HL-60/S4 treated with phorbol 12-myristate 13-acetate at 8.2 ng/mL for 4 days and 3 days (cell line): ENCODE data around the gene ARHGAP10.

Experiments
- in situ Hi-C: fragments of 300-500 bp; cut with MboI; formaldehyde crosslinking; loops from 2 replicates; pipeline ENCODE4 v1.15.0; 2022; ENCODE audit warnings: low sequenced_read_pairs

The ARHGAP10 gene

DNA sequence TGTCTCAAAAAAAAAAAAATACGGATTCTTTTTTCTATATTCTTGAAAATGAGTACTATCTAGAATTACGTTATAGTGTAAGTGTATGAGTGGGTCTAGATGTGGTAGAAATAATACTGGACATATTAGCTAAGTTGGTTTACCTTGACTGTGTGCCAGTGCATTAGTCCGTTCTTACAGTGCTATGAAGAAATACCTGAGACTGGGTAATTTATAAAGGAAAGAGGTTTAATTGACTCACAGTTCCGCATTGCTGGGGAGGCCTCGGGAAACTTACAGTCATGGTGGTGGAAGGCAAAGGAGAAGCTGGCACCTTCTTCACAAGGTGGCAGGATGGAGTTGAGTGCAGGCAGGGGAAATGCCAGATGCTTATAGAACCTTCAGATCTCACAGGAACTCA lies 92.4 kb downstream of the ARHGAP10 start:
- in situ Hi-C loops = no loop called here

GRCh38 chr4:147824884-147825283 lies 93.0 kb downstream of the ARHGAP10 start:
- in situ Hi-C loops = no loop called here

- in situ Hi-C loops = no loop called here
Measured at GRCh38 chr4:147825451-147826287, 93.8 kb downstream of the ARHGAP10 start.

- in situ Hi-C loops = no loop called here
Measured at GRCh38 chr4:147826288-147826646, 94.4 kb downstream of the ARHGAP10 start.

GRCh38 chr4:147828331-147828905 lies 96.5 kb downstream of the ARHGAP10 start:
- in situ Hi-C loops = no loop called here

- in situ Hi-C loops = no loop called here
Measured at GRCh38 chr4:147829401-147830101, 97.7 kb downstream of the ARHGAP10 start.

- in situ Hi-C loops = no loop called here
Measured at GRCh38 chr4:147830102-147830463, 98.2 kb downstream of the ARHGAP10 start.

DNA sequence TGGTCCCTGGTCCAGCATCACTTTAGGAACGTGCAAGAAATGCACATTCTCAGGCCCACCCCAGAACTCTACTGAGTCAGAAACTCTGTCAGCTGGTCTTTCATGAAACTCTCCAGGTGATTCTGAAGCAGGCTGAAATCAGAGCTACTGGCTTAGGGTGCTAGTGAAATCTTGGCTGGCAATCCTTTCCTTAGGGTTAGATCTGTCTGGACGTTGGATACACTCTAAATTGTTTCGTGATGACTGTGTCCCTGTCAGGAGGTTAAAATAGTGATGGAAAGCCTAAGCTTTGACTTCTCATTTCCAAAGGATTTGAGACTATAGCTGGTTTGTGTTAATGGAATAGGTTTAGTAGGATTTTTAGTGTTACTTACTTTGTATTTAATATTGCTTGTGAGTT lies 99.1 kb downstream of the ARHGAP10 start:
- in situ Hi-C loops = no loop called here

GRCh38 chr4:147831551-147832171 lies 99.8 kb downstream of the ARHGAP10 start:
- in situ Hi-C loops = no loop called here

DNA sequence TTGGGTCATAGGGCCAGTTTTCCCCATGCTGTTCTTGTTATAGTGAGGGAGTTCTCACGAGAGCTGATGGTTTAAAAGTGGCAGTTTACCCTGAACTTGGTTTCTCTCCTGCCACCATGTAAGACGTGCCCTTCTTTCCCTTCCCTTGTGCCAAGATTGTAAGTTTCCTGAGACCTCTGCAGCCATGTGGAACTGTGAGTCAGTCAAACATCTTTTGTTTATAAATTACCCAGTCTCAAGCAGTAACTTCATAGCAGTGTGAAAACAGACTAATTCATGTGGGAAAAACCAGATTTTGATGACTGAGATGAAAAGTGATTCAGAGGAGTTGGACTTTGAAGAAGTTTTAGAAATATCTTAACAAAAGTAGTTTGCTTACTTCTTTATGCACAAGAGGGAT lies 101.4 kb downstream of the ARHGAP10 start:
- in situ Hi-C loops = no loop called here

GRCh38 chr4:147833741-147834140 lies 101.9 kb downstream of the ARHGAP10 start:
- in situ Hi-C loops = no loop called here

DNA sequence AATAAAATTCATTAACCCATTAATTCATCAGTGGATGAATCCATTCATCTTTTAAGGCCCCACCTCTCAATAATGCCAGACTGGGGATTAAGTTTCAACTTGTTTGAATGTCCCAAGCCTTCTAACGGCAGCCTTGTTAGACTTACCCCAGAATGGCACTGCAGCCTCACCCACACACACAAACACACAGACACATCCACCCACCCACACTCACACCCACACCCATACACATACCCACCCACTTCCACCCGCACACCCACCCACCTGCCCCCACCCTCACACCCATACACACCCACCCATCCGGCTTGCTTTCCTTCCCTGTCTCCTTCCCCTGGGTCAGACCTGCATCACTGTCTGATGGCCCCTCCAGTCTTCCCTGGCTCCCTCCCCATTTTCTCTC lies 102.6 kb downstream of the ARHGAP10 start:
- in situ Hi-C loops = no loop called here

DNA sequence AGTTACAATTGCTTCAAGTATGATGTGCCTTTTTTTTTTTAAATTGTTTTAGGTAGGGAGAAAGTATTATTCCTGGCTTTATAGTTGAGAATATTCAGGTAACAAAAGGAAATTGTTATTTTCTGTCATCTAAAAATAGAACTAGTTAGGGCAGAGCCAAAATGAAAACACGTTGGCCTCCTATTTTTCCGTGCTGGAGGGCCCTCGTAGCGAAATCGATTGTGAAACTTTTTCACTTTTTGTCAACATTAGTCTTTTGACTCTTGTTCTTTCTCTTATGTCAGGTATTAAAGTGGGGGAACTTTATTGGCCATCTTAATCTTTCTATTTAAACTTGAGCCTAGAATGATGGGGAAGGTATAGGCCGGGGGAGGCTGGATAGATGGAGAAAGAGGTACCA lies 104.9 kb downstream of the ARHGAP10 start:
- in situ Hi-C loops = no loop called here

DNA sequence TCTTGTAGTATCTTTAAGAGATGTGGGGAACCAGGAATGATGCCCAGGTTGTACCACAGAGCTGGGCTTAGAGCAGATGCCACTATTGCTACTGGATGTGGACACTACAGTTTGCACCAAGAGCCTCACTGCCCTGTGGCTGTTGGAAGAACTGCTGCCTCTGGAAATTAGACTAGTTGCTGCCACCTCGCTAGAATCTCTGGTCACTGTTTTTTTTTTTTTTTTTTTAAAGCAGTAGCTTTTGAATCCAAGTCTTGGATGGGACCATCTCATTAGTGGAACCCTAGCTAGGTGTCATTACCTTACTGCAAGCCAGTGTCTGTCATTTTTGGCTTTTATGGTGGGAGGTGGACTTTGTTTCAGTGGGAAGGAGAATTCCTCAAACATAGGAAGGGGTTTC lies 105.5 kb downstream of the ARHGAP10 start:
- in situ Hi-C loops = no loop called here

GRCh38 chr4:147837854-147838253 lies 106.0 kb downstream of the ARHGAP10 start:
- in situ Hi-C loops = no loop called here

- in situ Hi-C loops = no loop called here
Measured at GRCh38 chr4:147839200-147839599, 107.3 kb downstream of the ARHGAP10 start.

GRCh38 chr4:147839663-147840062 lies 107.8 kb downstream of the ARHGAP10 start:
- in situ Hi-C loops = no loop called here

GRCh38 chr4:147840838-147841738 lies 109.2 kb downstream of the ARHGAP10 start:
- in situ Hi-C loops = no loop called here

- in situ Hi-C loops = no loop called here
Measured at GRCh38 chr4:147842573-147842972, 110.7 kb downstream of the ARHGAP10 start.

GRCh38 chr4:147843162-147843561 lies 111.3 kb downstream of the ARHGAP10 start:
- in situ Hi-C loops = no loop called here

DNA sequence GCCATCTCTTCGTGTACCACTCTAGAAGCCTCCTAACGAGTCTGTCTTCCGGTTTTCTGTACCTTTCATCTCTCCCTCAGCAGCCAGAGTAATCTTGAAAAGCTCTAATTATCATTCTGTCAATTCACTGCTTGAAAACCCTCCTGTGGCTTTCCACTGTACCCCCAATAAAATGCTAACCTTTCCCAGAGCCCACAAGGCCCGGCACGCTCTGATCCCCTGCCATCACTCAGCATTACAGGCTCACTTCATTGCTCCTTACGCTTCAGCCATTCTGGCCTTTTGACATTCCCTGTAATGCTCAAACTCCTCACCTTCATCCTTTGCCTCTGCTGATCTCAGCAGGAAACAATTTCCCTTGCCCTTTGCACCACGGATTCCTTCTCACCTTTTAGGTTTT lies 112.9 kb downstream of the ARHGAP10 start:
- in situ Hi-C loops = no loop called here
